HG03354 (cell line): Measurements from ENCODE around the gene AAR2.

ENCODE experiments used
- ATAC-seq: cut with Tn5 transposase; IDR thresholded peaks from one replicate; pipeline ENCODE4 v1.9.1; 2021; ENCODE audit warnings: mild to moderate bottlenecking; ENCODE audit not compliant: unreplicated experiment, poor library complexity, severe bottlenecking

Gene AAR2

DNA sequence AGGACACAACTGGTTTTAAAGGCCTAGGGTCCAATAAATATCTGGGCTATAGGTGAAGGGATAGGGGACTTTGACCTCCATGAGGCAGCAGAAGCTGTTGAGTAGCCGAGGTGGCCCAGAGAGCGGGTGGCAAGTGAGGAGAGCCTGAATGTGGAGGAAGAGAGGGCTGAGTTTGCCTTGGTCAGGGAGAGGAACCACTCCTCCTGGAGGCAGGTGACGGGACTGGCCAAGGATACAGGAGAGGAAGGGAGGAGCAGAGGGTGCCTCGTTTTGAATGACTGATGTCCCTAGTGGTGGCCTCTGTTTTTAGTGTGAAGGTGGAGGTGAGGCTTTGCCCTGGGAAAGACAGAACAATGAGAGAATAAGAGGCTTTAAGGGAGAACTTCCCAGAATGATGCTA lies 19.1 kb upstream of the AAR2 start:
- no peak for ATAC-seq

DNA sequence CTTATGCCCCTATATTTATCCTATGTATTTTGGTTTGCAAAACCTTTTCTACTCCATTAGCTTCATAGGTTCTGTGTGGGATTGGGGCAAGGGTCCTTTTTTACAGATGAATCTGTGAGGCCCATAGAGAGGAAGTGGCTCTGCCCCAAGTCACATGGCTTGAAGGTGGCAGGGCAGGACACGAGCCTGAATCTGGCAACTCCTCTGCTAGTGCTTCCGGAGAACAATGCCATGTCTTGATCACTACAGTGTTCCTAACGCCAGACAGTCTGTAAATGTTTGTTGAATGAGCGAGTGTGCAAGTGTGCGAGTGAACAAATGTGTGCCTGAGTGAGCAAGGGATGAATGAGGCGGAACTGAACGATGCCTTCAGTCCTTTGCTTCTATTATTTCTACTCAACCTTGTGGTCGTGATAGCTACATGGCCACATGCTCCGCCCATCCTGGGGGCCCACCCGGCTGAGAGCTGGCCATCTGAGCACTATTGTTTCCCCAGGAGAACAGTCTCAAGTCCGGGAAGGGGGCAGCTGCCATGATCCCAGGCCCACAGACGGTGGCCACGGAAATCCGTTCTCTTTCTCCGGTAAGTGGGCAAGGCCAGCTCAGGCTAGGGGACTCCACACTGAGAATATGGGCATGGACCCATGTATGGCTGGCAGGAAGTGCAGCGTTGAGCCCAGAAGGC lies 17.8 kb upstream of the AAR2 start:
- no peak for ATAC-seq

- ATAC-seq, result no peak
These were observed 16.5 kb upstream of the AAR2 start for GRCh38 chr20:36219671-36220220.

DNA sequence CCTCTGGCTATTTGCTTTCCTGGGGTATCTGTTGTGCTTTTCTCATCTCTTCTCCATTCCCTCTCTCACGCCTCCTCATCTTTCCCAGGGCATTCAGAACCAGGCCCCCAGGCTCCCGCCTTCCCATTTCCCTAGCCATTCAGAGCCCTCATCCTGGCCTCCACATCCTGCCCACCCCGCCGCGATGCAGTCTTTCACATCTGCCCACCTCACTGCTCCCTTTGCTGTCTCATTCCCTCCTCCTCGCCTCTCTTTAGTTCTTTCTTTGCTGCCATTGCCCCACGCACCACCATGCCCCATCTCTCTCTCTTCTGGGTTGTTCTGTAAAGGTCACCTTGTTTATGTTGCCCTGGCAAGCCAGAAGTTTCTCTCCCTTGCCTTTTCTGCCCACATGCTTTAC lies 10.6 kb upstream of the AAR2 start:
- no peak for ATAC-seq

GRCh38 chr20:36228770-36229169 lies 7.5 kb upstream of the AAR2 start:
- ATAC-seq, result no peak

- ATAC-seq, result no peak
These were observed 6.3 kb upstream of the AAR2 start for GRCh38 chr20:36230019-36230418.

GRCh38 chr20:36231331-36231730 lies 4.9 kb upstream of the AAR2 start:
- ATAC-seq, result no peak

DNA sequence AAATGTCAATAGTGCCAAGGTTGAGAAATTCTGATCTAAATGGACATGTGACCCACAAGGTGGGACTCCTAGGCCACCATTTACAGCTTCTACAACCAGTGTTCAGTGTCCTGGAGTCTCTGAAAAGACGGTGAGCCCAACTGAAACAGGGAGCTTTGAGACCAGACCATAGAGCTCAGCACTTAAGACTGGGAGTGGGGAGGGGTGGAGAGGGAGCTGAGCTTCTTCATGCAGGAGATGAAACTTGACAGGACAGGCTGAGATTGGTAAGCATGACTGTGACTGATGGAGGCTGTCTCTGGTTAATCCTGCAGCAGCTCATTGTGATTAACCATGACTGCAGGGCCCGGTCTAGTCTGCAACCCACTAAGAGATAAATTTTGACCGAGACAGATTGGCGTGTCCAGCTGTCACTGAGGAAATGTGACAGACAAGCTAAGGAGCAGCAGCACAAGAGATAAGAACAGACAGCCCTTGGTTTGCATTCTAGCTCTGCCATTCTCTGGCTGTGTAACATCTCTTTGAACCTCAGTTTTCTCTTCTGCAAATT lies 1.4 kb upstream of the AAR2 start:
- ATAC-seq, result no peak

DNA sequence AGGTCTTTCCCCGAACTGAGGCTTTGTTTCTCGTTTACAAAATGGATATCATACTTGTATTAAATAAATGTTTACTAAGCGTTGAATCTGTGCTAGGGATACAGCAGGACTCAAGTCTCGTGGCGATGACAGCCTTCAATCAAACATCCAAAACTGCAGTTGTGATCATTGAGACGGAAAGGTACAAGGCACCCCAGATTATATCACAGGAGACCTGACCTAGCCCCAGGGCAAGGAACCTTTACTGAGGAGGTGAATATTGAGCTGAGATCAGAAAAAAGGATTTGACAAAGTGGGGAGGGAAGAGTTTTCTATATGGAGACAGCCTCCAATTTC lies 476 bp downstream of the AAR2 start:
- ATAC-seq, result peak; percentile 7

- ATAC-seq, result no peak
These were observed 1.2 kb downstream of the AAR2 start for GRCh38 chr20:36237477-36237876.

DNA sequence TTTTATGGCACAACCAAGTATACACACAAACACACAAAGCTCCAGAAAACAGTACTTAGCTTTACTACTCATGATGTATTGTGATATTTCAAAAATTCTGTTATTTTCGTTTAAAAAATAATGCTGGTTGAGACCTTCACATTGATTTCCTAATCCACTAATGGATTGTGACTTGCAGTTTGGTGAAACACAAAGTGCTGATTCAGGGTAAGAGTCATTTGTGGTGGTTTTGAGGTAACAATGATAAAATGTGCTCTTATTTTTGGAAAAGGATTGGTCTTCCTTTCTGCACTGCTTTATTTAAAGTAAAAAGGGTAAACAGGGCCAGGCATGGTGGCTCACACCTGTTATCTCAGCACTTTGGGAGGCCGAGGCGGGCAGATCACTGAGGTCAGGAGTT lies 1.9 kb downstream of the AAR2 start:
- ATAC-seq, result no peak

DNA sequence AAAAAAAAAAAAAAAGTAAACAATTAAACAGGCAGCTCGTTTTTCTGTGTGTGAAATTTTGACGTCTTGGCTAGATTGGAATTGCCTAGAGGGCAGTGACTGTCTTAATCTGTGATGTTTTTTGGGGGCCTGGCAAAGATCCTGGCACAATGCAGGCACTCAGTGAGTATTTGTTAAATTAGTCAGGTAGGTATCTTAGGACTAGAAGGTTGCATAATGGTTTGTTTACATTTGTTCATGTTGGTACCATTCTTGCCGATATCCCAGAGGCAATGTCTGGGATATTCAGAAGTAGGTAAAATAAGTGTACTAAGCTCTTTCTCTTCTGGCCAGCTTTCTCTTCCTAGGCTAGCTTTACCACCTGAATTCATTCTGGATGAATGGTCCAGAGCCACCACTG lies 2.5 kb downstream of the AAR2 start:
- no peak for ATAC-seq

- ATAC-seq, result no peak
These were observed 3.8 kb downstream of the AAR2 start for GRCh38 chr20:36240076-36240475.

DNA sequence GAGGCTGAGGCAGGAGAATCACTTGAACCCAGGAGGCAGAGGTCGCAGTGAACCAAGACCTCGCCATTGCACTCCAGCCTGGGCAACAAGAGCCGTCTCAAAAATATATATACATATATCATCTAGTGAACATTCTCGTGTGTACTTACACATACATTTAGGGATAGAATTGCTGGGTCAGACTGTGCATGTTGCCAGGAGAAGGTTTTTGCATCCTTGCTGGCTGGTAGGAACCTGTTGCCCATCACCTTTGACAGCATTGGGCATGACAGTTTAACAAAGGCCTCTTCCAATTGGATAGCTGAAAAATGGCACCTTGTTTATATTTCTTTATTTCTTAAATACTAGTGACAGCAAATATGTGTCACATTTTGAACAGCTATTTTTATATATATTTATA lies 5.4 kb downstream of the AAR2 start:
- ATAC-seq, result no peak

DNA sequence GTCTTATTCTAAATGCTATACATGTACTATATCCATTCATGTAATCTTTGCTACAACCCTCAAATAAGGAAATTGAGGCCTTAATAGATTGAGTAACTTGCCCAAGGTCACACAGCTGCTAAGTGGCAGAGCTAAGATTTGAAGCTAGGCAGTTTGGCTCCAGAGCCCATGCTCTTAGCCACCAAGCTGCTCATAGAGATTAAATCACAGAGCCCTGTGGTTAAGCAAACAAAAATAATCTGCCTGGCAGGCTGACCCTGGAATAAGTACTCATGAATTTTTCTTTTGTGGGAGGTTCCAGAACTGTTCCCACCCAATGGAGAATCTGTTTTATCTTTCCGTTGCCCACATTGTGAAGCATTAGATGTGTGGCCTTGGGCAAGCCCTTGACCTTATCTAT lies 7.4 kb downstream of the AAR2 start:
- no peak for ATAC-seq

DNA sequence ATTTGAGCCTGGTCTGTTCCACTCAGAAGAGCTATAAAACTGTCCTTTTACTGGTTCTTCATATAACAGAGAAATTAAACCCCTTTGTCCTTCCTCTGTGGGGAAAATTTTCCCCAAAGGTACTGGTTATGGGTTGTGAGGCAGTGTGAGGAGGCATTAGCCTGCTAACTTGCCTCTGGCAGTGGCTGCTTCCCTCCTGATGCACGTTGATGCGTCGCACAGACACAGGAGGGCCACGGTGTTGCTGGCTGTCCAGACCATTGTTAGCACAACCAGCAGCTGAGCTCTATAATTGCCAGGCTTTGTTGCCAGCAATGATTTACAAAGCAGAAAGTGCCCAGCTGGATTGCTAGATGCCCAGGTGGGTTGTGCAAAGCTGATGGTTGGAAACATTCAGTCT lies 10.1 kb downstream of the AAR2 start:
- no peak for ATAC-seq

- no peak for ATAC-seq
These were observed 12.6 kb downstream of the AAR2 start for GRCh38 chr20:36248836-36249235.

DNA sequence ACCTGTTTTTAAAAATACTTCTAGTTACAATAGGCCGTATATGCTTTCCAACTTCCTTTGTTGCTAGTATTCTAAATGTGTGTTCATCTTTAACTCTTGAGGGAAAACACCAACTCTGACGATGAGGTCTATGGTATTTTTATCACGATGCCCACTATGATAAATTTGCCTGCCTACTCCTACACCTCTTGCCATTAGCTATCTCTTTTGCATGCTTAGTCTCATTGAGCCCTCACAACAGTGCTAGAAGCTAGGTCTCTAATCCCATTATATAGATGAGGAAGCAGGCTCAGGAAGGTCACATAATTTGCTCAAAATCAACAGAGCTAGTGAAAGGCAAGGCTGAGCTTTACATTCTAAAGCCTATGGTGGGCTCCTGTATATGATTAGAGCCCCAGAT lies 13.2 kb downstream of the AAR2 start:
- no peak for ATAC-seq

DNA sequence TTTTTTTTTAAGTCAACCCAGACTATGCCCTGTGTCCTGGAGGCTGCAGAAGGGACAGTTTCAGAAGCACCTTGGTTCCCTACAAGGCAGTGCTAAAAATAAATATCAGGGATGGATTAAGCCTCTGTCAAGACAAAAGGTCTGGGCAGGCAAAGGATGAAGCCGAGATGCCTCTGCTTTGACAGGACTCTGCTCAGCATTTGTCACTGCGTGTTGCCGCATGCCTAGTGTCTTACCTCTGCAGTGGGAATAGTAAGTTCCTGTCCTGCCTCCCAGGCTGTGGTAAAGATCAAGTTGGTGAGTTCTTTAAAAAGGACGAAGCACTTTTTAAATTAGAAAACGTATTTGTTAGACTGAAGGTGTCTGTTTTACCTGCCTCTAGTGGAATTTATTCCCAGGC lies 15.1 kb downstream of the AAR2 start:
- ATAC-seq, result no peak

- no peak for ATAC-seq
These were observed 16.2 kb downstream of the AAR2 start for GRCh38 chr20:36252511-36252910.

DNA sequence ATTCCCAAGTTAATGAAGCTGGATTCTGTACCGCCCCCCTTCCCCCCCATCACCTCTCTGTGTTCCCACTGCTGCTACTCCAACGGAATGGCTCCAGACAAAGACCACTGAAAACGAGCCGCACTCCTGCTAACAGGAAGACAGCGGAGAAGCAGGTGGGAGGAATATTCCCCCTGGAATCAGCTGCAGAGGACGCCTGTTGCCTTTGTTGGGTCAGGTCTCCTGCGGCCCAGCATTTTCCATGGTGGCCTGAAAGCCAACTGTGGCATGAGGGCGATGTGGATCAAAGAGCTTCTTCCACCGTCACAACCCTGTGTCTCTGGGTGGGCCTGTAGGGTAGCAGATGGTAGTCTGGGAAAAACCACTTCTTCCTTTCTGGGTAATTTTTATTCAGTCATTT lies 16.8 kb downstream of the AAR2 start:
- ATAC-seq, result no peak

GRCh38 chr20:36254076-36254475 lies 17.8 kb downstream of the AAR2 start:
- no peak for ATAC-seq
